HCT116 (cell line): ENCODE results near the gene NCOR1. TPM values are rescaled to one million over a fixed set of nuclear protein-coding genes. Genes with fewer than 3 reads are reported as not detected.

ENCODE experiments used
- ATAC-seq: fragments of 200-7000 bp; cut with Tn5 transposase; 2 replicates; pipeline ENCODE4 v1.9.1; 2020; ENCODE audit warnings: mild to moderate bottlenecking, moderate library complexity
- BruUV-seq: library from RNA; stranded (reverse); fragments of 400-500 nt; replicated peaks from 2 replicates; lab custom pipeline; 2021; lab: Mats Ljungman, UMichigan
- CTCF ChIA-PET: fragments of 300-600 bp; sonication (Branson Sonifier 250); formaldehyde crosslinking; loops from one replicate; lab custom pipeline; 2021; ENCODE audit warnings: antibody characterized with exemption; lab: Charles Lee
- POLR2A ChIA-PET: fragments of 300-600, 350-600 bp; sonication (Branson Sonifier 250); formaldehyde crosslinking; loops from one replicate; lab custom pipeline; 2021; ENCODE audit warnings: antibody characterized with exemption; lab: Charles Lee
- RAD21 ChIA-PET, 2 experiments: fragments of 300-600 bp; sonication (Branson Sonifier 250); formaldehyde crosslinking; loops; one replicate each; lab custom pipeline; 2023; ENCODE audit warnings: low total read pairs in 2 of 2; ENCODE audit not compliant: uncharacterized antibody in 2 of 2, unreplicated experiment in 2 of 2, low non-redundant PET in 1 of 2; lab: Charles Lee
- DNase-seq: peaks from one replicate; pipeline ENCODE4 v3.0.0-alpha.2; 2010; ENCODE audit warnings: low read depth, low spot score
- H2AFZ ChIP-seq: fragments of 200-600 bp; shearing (Covaris generic), sonication (generic); 2 replicates; pipeline ENCODE4 v1.6.1; 2017; ENCODE audit warnings: low read depth, mixed run types, mixed read lengths, antibody characterized with exemption, low read length; ENCODE audit not compliant: poor library complexity, severe bottlenecking
- H3K27ac ChIP-seq: 2 replicates; pipeline ENCODE4 v1.5.1; 2012; ENCODE audit warnings: low read depth, low read length
- H3K27me3 ChIP-seq: fragments of 200-600 bp; sonication (generic); 2 replicates; pipeline ENCODE4 v1.6.1; 2016; ENCODE audit warnings: mixed run types, low read length, mixed read lengths; ENCODE audit not compliant: insufficient read depth
- H3K36me3 ChIP-seq, 2 experiments: fragments of 200-500 bp in 1 of 2; fragments of 200-600 bp in 1 of 2; sonication (Bioruptor generic) in 1 of 2; sonication (generic) in 1 of 2; 2 replicates each; pipeline versions ENCODE4 v1.5.1 to v1.6.1; 2014 to 2016; ENCODE audit warnings: low read length in 2 of 2, inconsistent platforms in 1 of 2, mixed read lengths in 1 of 2, mixed run types in 1 of 2; ENCODE audit not compliant: insufficient read depth in 2 of 2, control insufficient read depth in 1 of 2
- H3K4me1 ChIP-seq, 2 experiments: fragments of 200-600 bp in 1 of 2; sonication (generic) in 1 of 2; 2 replicates each; pipeline versions ENCODE4 v1.5.1 to v1.6.1; 2012 to 2017; ENCODE audit warnings: low read length in 2 of 2, inconsistent platforms in 1 of 2, mild to moderate bottlenecking in 1 of 2, mixed read lengths in 1 of 2, mixed run types in 1 of 2, moderate library complexity in 1 of 2; ENCODE audit not compliant: insufficient read depth in 2 of 2, control insufficient read depth in 1 of 2
- H3K4me2 ChIP-seq: fragments of 200-600 bp; sonication (generic); 2 replicates; pipeline ENCODE4 v1.6.1; 2017; ENCODE audit warnings: mixed run types, low read length, mixed read lengths
- H3K4me3 ChIP-seq, 2 experiments: fragments of 200-600 bp in 1 of 2; sonication (generic) in 1 of 2; replicated peaks in 1 of 2; 2 replicates each; pipeline ENCODE4 v1.5.1; 2011 to 2016; ENCODE audit warnings: low read length in 2 of 2, control low read depth in 1 of 2, low read depth in 1 of 2, mild to moderate bottlenecking in 1 of 2, mixed read lengths in 1 of 2, mixed run types in 1 of 2
- H3K79me2 ChIP-seq: fragments of 200-600 bp; sonication (generic); 2 replicates; pipeline ENCODE4 v1.6.1; 2017; ENCODE audit warnings: mild to moderate bottlenecking, mixed run types, low read length, moderate library complexity, mixed read lengths; ENCODE audit not compliant: insufficient read depth
- H3K9ac ChIP-seq: fragments of 200-600 bp; sonication (generic); 2 replicates; pipeline ENCODE4 v1.6.1; 2016; ENCODE audit warnings: low read length, mixed read lengths
- H3K9me2 ChIP-seq: fragments of 200-600 bp; sonication (generic), shearing (Covaris generic); 2 replicates; pipeline ENCODE4 v1.6.1; 2017; ENCODE audit warnings: mixed run types, mild to moderate bottlenecking, moderate library complexity; ENCODE audit not compliant: insufficient read depth
- H3K9me3 ChIP-seq, 2 experiments: fragments of 200-500 bp in 1 of 2; fragments of 200-600 bp in 1 of 2; sonication (Bioruptor generic) in 1 of 2; sonication (generic) in 1 of 2; 2 replicates each; pipeline ENCODE4 v1.6.1; 2014 to 2017; ENCODE audit warnings: low read length in 2 of 2, mixed read lengths in 2 of 2, inconsistent platforms in 1 of 2, low read depth in 1 of 2, mild to moderate bottlenecking in 1 of 2, mixed run types in 1 of 2, moderate library complexity in 1 of 2; ENCODE audit not compliant: control insufficient read depth in 1 of 2, insufficient read depth in 1 of 2
- H4K20me1 ChIP-seq: fragments of 200-600 bp; sonication (generic), shearing (Covaris generic); 2 replicates; pipeline ENCODE4 v1.6.1; 2017; ENCODE audit warnings: mixed run types, mild to moderate bottlenecking, moderate library complexity; ENCODE audit not compliant: insufficient read depth
- POLR2AphosphoS5 ChIP-seq: IDR thresholded peaks from 2 replicates; pipeline ENCODE4 v1.6.1; 2011; ENCODE audit warnings: mild to moderate bottlenecking, low read depth, low read length, moderate library complexity
- RAD21 ChIP-seq: IDR thresholded peaks from 2 replicates; pipeline ENCODE4 v1.6.1; 2012; ENCODE audit warnings: low read depth, mild to moderate bottlenecking
- SP1 ChIP-seq: IDR thresholded peaks from 2 replicates; pipeline ENCODE4 v1.6.1; 2012; ENCODE audit warnings: low read depth
- intact Hi-C: fragments of 100-400 bp; cut with micrococcal nuclease; formaldehyde crosslinking; loops from 2 replicates; pipeline ENCODE4 v1.10.0; 2022
- total RNA-seq: library from RNA; stranded (reverse); gene quantifications from one replicate; pipeline ENCODE4 v1.2.1, GENCODE V29; 2021; ENCODE audit not compliant: unreplicated experiment

Gene NCOR1
- total RNA-seq, 1 experiment from 2014 or later = 43.7 TPM

GRCh38 chr17:16214190-16215001 lies 938 bp downstream of the NCOR1 start:
- Histone ChIP-seq H2AFZ (no peak overlapping the region), H3K9me3 (no peaks in the 10 kb centered on the region), H3K4me1 (peaks cover 13 to 37% of the 10 kb centered on the region in 2 experiments; a peak in 3 of 4 replicates), H3K79me2 (peaks cover 90% of the 10 kb centered on the region), H3K9ac (peak overlapping the region; percentile 89), H3K27me3 (no peaks in the 10 kb centered on the region), H3K9me2 (no peaks in the 10 kb centered on the region), H3K36me3 (0 out of 4 replicates have a peak, but pooled peaks cover 0 to 3% of the 10 kb centered on the region in 2 experiments), H3K4me3 (peak overlapping the region; percentile 78 to 87), H3K4me2 (peak overlapping the region; percentile 78), H3K27ac (peak overlapping the region; percentile 94), H4K20me1 (peaks cover 17% of the 10 kb centered on the region; the same call in 1 of the 2 replicates)
- POLR2A ChIA-PET = interaction anchor here (1.1 to 3.5 kb wide), 2 partner anchors 11 to 72 kb away, joined by 3 to 12 read pairs; no protein-coding TSS in a partner anchor
- 0 out of 2 replicates have a peak, but pooled peaks have one; percentile 1 for TF ChIP-seq POLR2AphosphoS5
- no peak for TF ChIP-seq RAD21
- intact Hi-C loops = no loop called here
- DNase-seq (no peak), ATAC-seq (no peak)
- RAD21 ChIA-PET = no interaction called here
- CTCF ChIA-PET = no interaction called here
- no TSS peak for BruUV-seq

DNA sequence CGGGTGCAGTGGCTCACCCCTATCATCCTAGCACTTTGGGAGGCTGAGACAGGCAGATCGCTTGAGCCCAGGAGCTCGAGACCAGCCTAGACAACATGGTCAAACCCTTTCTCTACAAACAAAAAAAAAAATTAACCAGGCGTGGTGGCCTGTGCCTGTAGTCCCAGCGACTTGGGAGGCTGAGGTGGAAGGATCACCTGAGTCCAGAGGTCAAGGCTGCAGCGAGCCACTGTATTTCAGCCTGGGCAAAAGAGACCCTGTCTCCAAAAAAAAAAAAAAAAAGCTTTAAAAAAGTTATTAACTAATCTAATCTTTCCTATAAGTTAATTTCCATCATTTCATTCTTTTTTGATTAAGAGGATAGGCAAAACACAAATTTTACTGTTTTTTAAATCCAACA lies 2.5 kb downstream of the NCOR1 start:
- RAD21 ChIA-PET = interaction anchor here in 1 of 2 experiments (0.7 kb wide), 1 partner anchor 73 kb away, joined by 8 read pairs; no protein-coding TSS in a partner anchor
- no peak for DNase-seq
- no peak overlapping the region for H3K9ac ChIP-seq
- no TSS peak for BruUV-seq
- CTCF ChIA-PET = no interaction called here
- POLR2A ChIA-PET = interaction anchor here (0.8 kb wide), 1 partner anchor 8 kb away, joined by 4 read pairs; no protein-coding TSS in a partner anchor
- no peaks in the 10 kb centered on the region for H3K27me3 ChIP-seq
- H3K79me2 ChIP-seq = peaks cover 90% of the 10 kb centered on the region
- no peaks in the 10 kb centered on the region for H3K9me3 ChIP-seq
- H3K4me1 ChIP-seq = peaks cover 14 to 41% of the 10 kb centered on the region in 2 experiments; a peak in 3 of 4 replicates
- H4K20me1 ChIP-seq = peaks cover 17% of the 10 kb centered on the region; the same call in 1 of the 2 replicates
- no peaks in the 10 kb centered on the region for H3K9me2 ChIP-seq
- H3K4me2 ChIP-seq = peak overlapping the region; percentile 78; the same call in 1 of the 2 replicates
- H3K36me3 ChIP-seq = no peaks in the 10 kb centered on the region
- no peak overlapping the region for H3K4me3 ChIP-seq
- TF ChIP-seq SP1 = no peak
- no peak overlapping the region for H2AFZ ChIP-seq
- no peak overlapping the region for H3K27ac ChIP-seq
- ATAC-seq = no peak
- intact Hi-C loops = no loop called here
